ENCODE results near the gene CEP120.

DNA sequence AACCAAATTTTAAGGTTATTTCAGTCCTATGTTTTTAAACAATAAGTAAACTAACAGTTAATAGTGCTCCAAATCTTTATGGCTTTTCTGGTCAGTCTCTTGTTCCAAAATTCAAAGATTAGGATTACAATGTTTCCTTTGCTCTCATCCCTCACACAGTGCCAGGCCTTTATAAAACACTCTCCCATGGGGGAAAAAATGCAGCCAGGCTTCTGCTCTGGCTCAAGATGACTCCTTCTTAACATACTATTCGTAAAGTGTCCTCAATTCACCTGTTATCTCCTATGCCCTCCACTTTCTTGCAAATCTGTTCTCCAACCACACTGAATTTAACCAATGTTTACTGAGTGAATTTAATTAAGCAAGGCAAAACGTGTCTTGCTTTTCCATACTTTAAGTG lies 1.4 kb downstream of the CEP120 start:
- TF ChIP-seq EP300 (IDR thresholded peaks at IDR 0.05) (no peak), POLR2A (IDR thresholded peaks at IDR 0.05) (no peak)
